MM.1S (cell line): Measurements from ENCODE around the gene MRPL54.

ENCODE experiments used
- DNase-seq: peaks from one replicate; pipeline ENCODE4 v3.0.0-alpha.2; 2015
- H2AFZ ChIP-seq: fragments of 300-600 bp; sonication (generic); 2 replicates; pipeline ENCODE4 v1.6.0; 2016; ENCODE audit warnings: antibody characterized with exemption, low read length
- H3F3A ChIP-seq: fragments of 300-600 bp; sonication (generic); 2 replicates; pipeline ENCODE4 v1.6.1; 2016; ENCODE audit warnings: mild to moderate bottlenecking, antibody characterized with exemption, low read length, moderate library complexity, mixed read lengths; ENCODE audit not compliant: insufficient read depth
- H3K27ac ChIP-seq: fragments of 300-600 bp; sonication (generic); 2 replicates; pipeline ENCODE4 v1.5.1; 2016; ENCODE audit warnings: mild to moderate bottlenecking, low read length
- H3K27me3 ChIP-seq: fragments of 300-600 bp; sonication (generic); replicated peaks from 2 replicates; pipeline ENCODE4 v1.6.0; 2016; ENCODE audit warnings: low read length; ENCODE audit not compliant: insufficient read depth
- H3K36me3 ChIP-seq: fragments of 300-600 bp; sonication (generic); replicated peaks from 2 replicates; pipeline ENCODE4 v1.6.1; 2016; ENCODE audit warnings: mild to moderate bottlenecking, low read length, mixed read lengths; ENCODE audit not compliant: insufficient read depth
- H3K4me1 ChIP-seq: fragments of 300-600 bp; sonication (generic); 2 replicates; pipeline ENCODE4 v1.6.1; 2016; ENCODE audit warnings: low read length, mixed read lengths
- H3K4me2 ChIP-seq: fragments of 300-600 bp; sonication (generic); 2 replicates; pipeline ENCODE4 v1.6.0; 2016; ENCODE audit warnings: low read depth, low read length
- H3K4me3 ChIP-seq: fragments of 300-600 bp; sonication (generic); 2 replicates; pipeline ENCODE4 v1.5.1; 2016; ENCODE audit warnings: low read length, mixed read lengths
- H3K79me2 ChIP-seq: fragments of 300-600 bp; sonication (generic); 2 replicates; pipeline ENCODE4 v1.6.1; 2016; ENCODE audit warnings: mixed run types, low read length, mixed read lengths
- H3K9ac ChIP-seq: fragments of 300-600 bp; sonication (generic); 2 replicates; pipeline ENCODE4 v1.6.1; 2016; ENCODE audit warnings: low read length, mixed read lengths
- H3K9me2 ChIP-seq: fragments of 300-600 bp; sonication (generic); replicated peaks from 2 replicates; pipeline ENCODE4 v1.6.1; 2016; ENCODE audit warnings: mild to moderate bottlenecking, low read length, mixed read lengths; ENCODE audit not compliant: insufficient read depth
- H3K9me3 ChIP-seq: fragments of 300-600 bp; sonication (generic); replicated peaks from 2 replicates; pipeline ENCODE4 v1.6.1; 2016; ENCODE audit warnings: mild to moderate bottlenecking, low read length, mixed read lengths; ENCODE audit not compliant: insufficient read depth
- H4K20me1 ChIP-seq: fragments of 300-600 bp; sonication (generic); 2 replicates; pipeline ENCODE4 v1.6.1; 2016; ENCODE audit warnings: mild to moderate bottlenecking, low read length, moderate library complexity, mixed read lengths; ENCODE audit not compliant: insufficient read depth
- CTCF ChIP-seq: fragments of 300-600 bp; sonication (generic); IDR thresholded peaks from 2 replicates; pipeline ENCODE4 v1.5.1; 2016; ENCODE audit warnings: antibody characterized with exemption, low read length, mixed read lengths
- EZH2 ChIP-seq: fragments of 300-600 bp; sonication (generic); optimal IDR thresholded peaks from 2 replicates; pipeline ENCODE3; 2017; ENCODE audit warnings: low read depth, mild to moderate bottlenecking, antibody characterized with exemption, low read length, mixed read lengths
- EZH2phosphoT487 ChIP-seq: fragments of 300-600 bp; sonication (generic); IDR thresholded peaks from 2 replicates; pipeline ENCODE4 v1.6.1; 2018; ENCODE audit warnings: antibody characterized with exemption, low read length

The MRPL54 gene

GRCh38 chr19:3736106-3736724 is 26.3 kb upstream of the MRPL54 start:
- no peak overlapping the region for H3K4me3 ChIP-seq
- H3K4me2 ChIP-seq, result no peak overlapping the region
- H3F3A ChIP-seq, result no peaks in the 10 kb centered on the region
- H3K4me1 ChIP-seq, result no peaks in the 10 kb centered on the region
- no peaks in the 10 kb centered on the region for H3K9me2 ChIP-seq
- H3K79me2 ChIP-seq, result no peaks in the 10 kb centered on the region
- H2AFZ ChIP-seq, result no peak overlapping the region
- H3K9me3 ChIP-seq, result no peaks in the 10 kb centered on the region
- peaks cover 99% of the 10 kb centered on the region for H3K27me3 ChIP-seq
- DNase-seq, result no peak
- H3K9ac ChIP-seq, result no peak overlapping the region
- no peak overlapping the region for H3K27ac ChIP-seq
- TF ChIP-seq EZH2phosphoT487, result no peak
- no peak for TF ChIP-seq EZH2
- TF ChIP-seq CTCF, result no peak
- no peaks in the 10 kb centered on the region for H4K20me1 ChIP-seq
- no peaks in the 10 kb centered on the region for H3K36me3 ChIP-seq

- Histone ChIP-seq H3K9me2 (no peaks in the 10 kb centered on the region), H3K36me3 (no peaks in the 10 kb centered on the region), H2AFZ (no peak overlapping the region), H3K27me3 (peaks cover 96% of the 10 kb centered on the region), H3K4me2 (no peak overlapping the region), H3K9me3 (no peaks in the 10 kb centered on the region), H3F3A (no peaks in the 10 kb centered on the region), H3K27ac (no peak overlapping the region), H3K9ac (no peak overlapping the region), H3K4me1 (no peaks in the 10 kb centered on the region), H4K20me1 (no peaks in the 10 kb centered on the region), H3K4me3 (no peak overlapping the region), H3K79me2 (no peaks in the 10 kb centered on the region)
- TF ChIP-seq EZH2 (no peak), CTCF (no peak), EZH2phosphoT487 (no peak)
- no peak for DNase-seq
These were observed 24.8 kb upstream of the MRPL54 start for GRCh38 chr19:3737487-3738205.

GRCh38 chr19:3738477-3739220 is 23.8 kb upstream of the MRPL54 start:
- H3K27me3 ChIP-seq, result peaks cover 95% of the 10 kb centered on the region
- H3F3A ChIP-seq, result no peaks in the 10 kb centered on the region
- DNase-seq, result no peak
- H3K9me3 ChIP-seq, result no peaks in the 10 kb centered on the region
- TF ChIP-seq EZH2 (no peak), EZH2phosphoT487 (no peak), CTCF (no peak)
- no peaks in the 10 kb centered on the region for H3K36me3 ChIP-seq
- H3K27ac ChIP-seq, result no peak overlapping the region
- H3K9me2 ChIP-seq, result no peaks in the 10 kb centered on the region
- no peak overlapping the region for H3K4me3 ChIP-seq
- H2AFZ ChIP-seq, result no peak overlapping the region
- no peaks in the 10 kb centered on the region for H3K4me1 ChIP-seq
- H4K20me1 ChIP-seq, result no peaks in the 10 kb centered on the region
- no peak overlapping the region for H3K4me2 ChIP-seq
- no peak overlapping the region for H3K9ac ChIP-seq
- H3K79me2 ChIP-seq, result no peaks in the 10 kb centered on the region
